ENCODE measurements around the gene GOLGA2. TPM values are rescaled to one million over a fixed set of nuclear protein-coding genes. Genes with fewer than 3 reads are reported as not detected.

The GOLGA2 gene
- total RNA-seq, 1 donor from 2014 or later, result 53.5 TPM

DNA sequence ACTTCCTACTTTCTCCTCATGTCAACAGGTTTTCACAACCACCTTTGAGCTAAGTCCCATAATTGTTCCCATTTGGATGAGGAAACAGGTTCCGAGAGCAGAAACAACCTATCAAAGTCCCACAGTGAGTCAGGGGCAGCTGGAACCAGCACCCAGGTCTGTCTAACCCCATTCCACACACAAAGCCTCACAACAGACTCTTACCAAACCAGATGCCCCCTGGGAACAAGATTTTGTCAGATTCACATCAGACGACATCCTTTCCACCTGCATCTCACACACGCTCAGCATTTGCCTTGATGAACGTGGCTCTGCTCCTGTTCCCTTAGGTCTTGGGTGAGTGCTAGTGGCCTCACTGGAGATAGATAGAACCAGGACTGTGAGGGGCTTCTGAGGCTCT, 17.3 kb upstream of the GOLGA2 start:
- peaks cover 8% of the 10 kb centered on the region for H3K36me3 Mint-ChIP-seq (ENCODE audit: low read depth)
- no peak overlapping the region for H3K27ac Mint-ChIP-seq
- TF ChIP-seq, protein P1, sequence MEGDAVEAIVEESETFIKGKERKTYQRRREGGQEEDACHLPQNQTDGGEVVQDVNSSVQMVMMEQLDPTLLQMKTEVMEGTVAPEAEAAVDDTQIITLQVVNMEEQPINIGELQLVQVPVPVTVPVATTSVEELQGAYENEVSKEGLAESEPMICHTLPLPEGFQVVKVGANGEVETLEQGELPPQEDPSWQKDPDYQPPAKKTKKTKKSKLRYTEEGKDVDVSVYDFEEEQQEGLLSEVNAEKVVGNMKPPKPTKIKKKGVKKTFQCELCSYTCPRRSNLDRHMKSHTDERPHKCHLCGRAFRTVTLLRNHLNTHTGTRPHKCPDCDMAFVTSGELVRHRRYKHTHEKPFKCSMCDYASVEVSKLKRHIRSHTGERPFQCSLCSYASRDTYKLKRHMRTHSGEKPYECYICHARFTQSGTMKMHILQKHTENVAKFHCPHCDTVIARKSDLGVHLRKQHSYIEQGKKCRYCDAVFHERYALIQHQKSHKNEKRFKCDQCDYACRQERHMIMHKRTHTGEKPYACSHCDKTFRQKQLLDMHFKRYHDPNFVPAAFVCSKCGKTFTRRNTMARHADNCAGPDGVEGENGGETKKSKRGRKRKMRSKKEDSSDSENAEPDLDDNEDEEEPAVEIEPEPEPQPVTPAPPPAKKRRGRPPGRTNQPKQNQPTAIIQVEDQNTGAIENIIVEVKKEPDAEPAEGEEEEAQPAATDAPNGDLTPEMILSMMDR (IDR thresholded peaks at IDR 0.05), result no peak
- POLR2A ChIA-PET, result interaction anchor here (0.6 to 0.7 kb wide), 2 partner anchors 16 to 792 kb away, joined by 3 read pairs; no protein-coding TSS in a partner anchor
- CTCF ChIA-PET, result interaction anchor here (1.5 kb wide), 1 partner anchor 69 kb away, joined by 4 read pairs; no protein-coding TSS in a partner anchor
- DNase-seq (no peak), ATAC-seq (ENCODE audit: low read depth) (no peak)
- no peak overlapping the region for H3K4me3 Mint-ChIP-seq
- H3K9me3 Mint-ChIP-seq, result no peaks in the 10 kb centered on the region
- no peaks in the 10 kb centered on the region for H3K4me1 Mint-ChIP-seq
- H3K27me3 Mint-ChIP-seq, result no peaks in the 10 kb centered on the region
- intact Hi-C loops (cut with micrococcal nuclease), result no loop called here

DNA sequence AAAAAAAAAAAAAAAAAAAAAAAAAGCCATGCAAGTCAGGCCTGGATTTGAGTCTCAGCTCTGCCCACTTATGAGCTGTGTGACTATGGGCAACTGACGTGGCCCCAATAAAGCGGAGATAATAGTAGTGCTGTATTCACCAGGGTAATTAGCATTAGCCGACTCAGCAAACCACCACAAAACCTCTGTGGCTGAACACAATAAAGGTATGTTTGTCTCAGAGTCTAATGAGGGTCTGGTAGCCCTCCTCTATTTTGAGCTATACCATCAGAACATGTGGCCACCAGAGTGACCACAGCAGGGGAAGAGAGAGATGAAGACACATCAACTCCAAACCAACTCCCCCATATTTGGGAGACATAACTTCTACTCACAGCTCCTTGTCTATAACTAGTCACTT, 16.2 kb upstream of the GOLGA2 start:
- intact Hi-C loops (cut with micrococcal nuclease), result no loop called here
- DNase-seq (no peak), ATAC-seq (ENCODE audit: low read depth) (no peak)
- Mint-ChIP-seq H3K27ac (no peak overlapping the region), H3K4me3 (no peak overlapping the region), H3K4me1 (no peaks in the 10 kb centered on the region), H3K36me3 (ENCODE audit: low read depth) (peaks cover 13% of the 10 kb centered on the region), H3K9me3 (no peaks in the 10 kb centered on the region), H3K27me3 (no peaks in the 10 kb centered on the region)
- ChIA-PET POLR2A (no interaction called here), CTCF (no interaction called here)
- TF ChIP-seq, protein P1 (IDR thresholded peaks at IDR 0.05), result no peak

DNA sequence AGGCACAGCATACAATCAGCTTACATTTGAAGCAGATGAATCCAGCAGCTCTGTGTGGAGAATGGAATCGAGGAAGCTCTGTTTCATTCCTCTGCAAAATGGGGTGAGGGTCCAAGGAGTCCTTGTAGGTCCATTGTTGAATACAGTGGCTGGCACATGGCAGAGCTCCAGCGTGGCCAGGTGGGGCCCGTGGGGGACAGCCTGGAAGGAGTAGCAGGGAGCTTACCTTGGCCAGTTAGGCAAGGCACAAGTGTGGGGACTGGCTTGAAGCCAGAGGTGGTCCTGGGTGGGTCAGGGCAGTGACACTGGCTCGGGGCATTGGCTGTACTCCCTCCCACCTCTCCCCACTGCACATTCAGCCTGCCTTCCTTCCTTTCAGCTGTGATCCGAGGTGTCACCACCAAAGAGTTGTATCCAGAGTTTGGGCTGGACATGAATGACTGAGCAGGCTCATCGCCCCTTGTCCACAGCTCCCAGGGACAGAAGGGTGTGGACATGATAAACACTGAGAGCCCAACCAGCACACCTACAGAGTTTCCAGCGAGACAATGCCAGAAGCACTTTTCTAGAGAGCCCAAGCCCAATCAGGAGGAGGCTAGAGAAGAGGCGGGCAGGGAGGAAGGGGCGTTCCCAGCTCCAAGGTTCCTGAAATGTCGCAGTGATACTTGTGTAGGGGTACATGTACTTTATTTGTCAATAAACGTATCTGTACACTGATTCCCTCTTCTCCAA, 12.6 kb upstream of the GOLGA2 start:
- intact Hi-C loops (cut with micrococcal nuclease), result no loop called here
- H3K4me1 Mint-ChIP-seq, result peaks cover 7% of the 10 kb centered on the region
- POLR2A ChIA-PET, result interaction anchor here (0.7 to 0.8 kb wide), 2 partner anchors 25 to 487 kb away, joined by 3 read pairs; no protein-coding TSS in a partner anchor
- H3K27me3 Mint-ChIP-seq, result no peaks in the 10 kb centered on the region
- TF ChIP-seq, protein P1 (IDR thresholded peaks at IDR 0.05), result no peak
- peaks cover 17% of the 10 kb centered on the region for H3K36me3 Mint-ChIP-seq (ENCODE audit: low read depth)
- H3K4me3 Mint-ChIP-seq, result no peak overlapping the region
- H3K9me3 Mint-ChIP-seq, result no peaks in the 10 kb centered on the region
- no peak overlapping the region for H3K27ac Mint-ChIP-seq
- DNase-seq, result no peak
- ATAC-seq (ENCODE audit: low read depth), result no peak
- CTCF ChIA-PET, result no interaction called here

DNA sequence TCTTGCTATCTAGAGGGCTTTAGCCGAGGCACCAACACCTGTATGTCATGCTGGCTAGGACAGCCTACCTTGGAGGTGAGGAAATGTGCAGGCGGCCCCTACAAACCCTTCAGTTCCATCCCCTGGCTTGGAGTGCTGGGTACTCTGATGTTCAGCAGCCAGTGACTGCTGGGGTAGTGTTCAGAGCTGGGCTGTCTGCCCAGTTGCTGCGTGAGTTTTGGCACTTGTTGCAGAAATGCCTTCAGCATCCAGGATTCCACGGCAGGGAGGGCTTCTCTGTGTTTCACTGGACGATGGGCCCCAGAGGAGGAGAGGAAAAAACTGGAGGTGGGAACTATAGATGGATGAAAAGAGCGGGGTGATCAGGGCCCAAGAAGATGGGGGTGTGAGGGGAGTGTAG, 10.6 kb upstream of the GOLGA2 start:
- POLR2A ChIA-PET, result no interaction called here
- CTCF ChIA-PET, result no interaction called here
- Mint-ChIP-seq H3K27me3 (no peaks in the 10 kb centered on the region), H3K9me3 (no peaks in the 10 kb centered on the region), H3K4me1 (peaks cover 7% of the 10 kb centered on the region), H3K27ac (no peak overlapping the region), H3K4me3 (no peak overlapping the region), H3K36me3 (ENCODE audit: low read depth) (peaks cover 17% of the 10 kb centered on the region)
- intact Hi-C loops (cut with micrococcal nuclease), result no loop called here
- ATAC-seq (ENCODE audit: low read depth) (no peak), DNase-seq (no peak)
- TF ChIP-seq, protein P1 (IDR thresholded peaks at IDR 0.05), result no peak

DNA sequence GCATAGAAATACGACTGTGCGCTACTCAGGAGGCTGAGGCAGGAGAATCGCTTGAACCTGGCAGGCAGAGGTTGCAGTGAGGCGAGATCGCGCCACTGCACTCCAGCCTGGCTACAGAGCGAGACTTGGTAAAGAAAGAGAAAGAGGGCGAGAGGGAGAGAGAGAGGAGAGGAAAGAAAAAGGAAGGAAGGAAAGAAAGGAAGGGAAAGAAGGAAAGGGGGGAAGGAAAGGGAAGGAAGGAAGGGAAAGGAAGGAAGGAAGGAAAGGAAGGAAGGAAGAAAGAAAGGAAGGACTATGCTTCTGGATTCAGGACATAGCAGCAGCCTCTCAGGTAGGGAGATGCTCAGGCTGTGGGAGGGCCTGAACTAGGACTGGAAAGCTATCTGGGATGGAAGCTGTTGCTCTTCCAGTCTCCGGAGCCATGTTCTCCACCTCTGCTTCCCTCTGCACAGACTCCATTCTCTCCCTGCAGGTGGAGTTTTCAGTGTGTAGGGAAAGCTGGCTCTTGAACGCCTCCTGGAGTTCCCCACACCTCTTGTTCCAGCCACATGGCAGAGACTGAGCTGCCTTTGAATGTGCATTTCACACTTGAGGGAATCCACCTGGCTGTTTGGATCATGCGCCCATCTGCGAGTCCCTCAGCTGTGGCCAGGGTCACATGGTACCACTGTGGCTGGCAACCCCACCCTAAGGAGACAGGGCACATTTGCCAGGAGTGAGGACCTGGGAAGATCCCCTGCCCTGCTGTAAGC, 9.4 kb upstream of the GOLGA2 start:
- ATAC-seq (ENCODE audit: low read depth) (no peak), DNase-seq (no peak)
- no peaks in the 10 kb centered on the region for H3K9me3 Mint-ChIP-seq
- ChIA-PET CTCF (no interaction called here), POLR2A (interaction anchor here (1.0 kb wide), 1 partner anchor 9 kb away, joined by 5 read pairs; the partner anchor contains the start of genes GOLGA2 and SWI5)
- no peak overlapping the region for H3K4me3 Mint-ChIP-seq
- TF ChIP-seq, protein P1 (IDR thresholded peaks at IDR 0.05), result no peak
- H3K36me3 Mint-ChIP-seq (ENCODE audit: low read depth), result peaks cover 17% of the 10 kb centered on the region
- peaks cover 7% of the 10 kb centered on the region for H3K4me1 Mint-ChIP-seq
- no peaks in the 10 kb centered on the region for H3K27me3 Mint-ChIP-seq
- intact Hi-C loops (cut with micrococcal nuclease), result no loop called here
- no peak overlapping the region for H3K27ac Mint-ChIP-seq

All from activated B cell treated with CpG ODN at 0.5 μM for 24 hours (primary cell).